ENCODE data around the gene PRKG1. TPM values are rescaled to one million over a fixed set of nuclear protein-coding genes. Genes with fewer than 3 reads are reported as not detected.

PRKG1 gene
- polyA plus RNA-seq, 1 donor (not counting 4 experiments of a cell fraction or from before 2014, with no cell fraction given), result 0.24 TPM

GRCh38 chr10:51250278-51250920 lies 176.1 kb downstream of the PRKG1 start:
- Histone ChIP-seq H3K4me1 (ENCODE audit: control insufficient read depth, extremely low read depth, insufficient read depth, low read length) (no peaks in the 10 kb centered on the region), H3K4me3 (ENCODE audit: control insufficient read depth in 2 of 3, extremely low read depth in 1 of 3, insufficient read depth in 2 of 3, low read depth in 1 of 3, low read length in 3 of 3) (no peak overlapping the region), H2AFZ (ENCODE audit: control insufficient read depth, low read length) (no peak overlapping the region), H3K27ac (ENCODE audit: control insufficient read depth, insufficient read depth, low read length) (no peak overlapping the region), H3K9me3 (ENCODE audit: control insufficient read depth, low read depth, low read length) (no peaks in the 10 kb centered on the region), H3K36me3 (ENCODE audit: control insufficient read depth in 2 of 2, extremely low read depth in 1 of 2, insufficient read depth in 2 of 2, low read length in 2 of 2) (no peaks in the 10 kb centered on the region), H3K79me2 (ENCODE audit: control insufficient read depth, insufficient read depth, low read length) (no peaks in the 10 kb centered on the region), H3K27me3 (ENCODE audit: control insufficient read depth, extremely low read depth, insufficient read depth, low read length) (no peaks in the 10 kb centered on the region), H3K4me2 (ENCODE audit: control insufficient read depth, extremely low read depth, insufficient read depth, low read depth, low read length) (no peak overlapping the region), H3K9ac (ENCODE audit: control insufficient read depth, extremely low read depth, insufficient read depth, low read length) (no peak overlapping the region), H4K20me1 (ENCODE audit: control insufficient read depth, extremely low read depth, insufficient read depth, low read length) (no peaks in the 10 kb centered on the region), H3K9me1 (ENCODE audit: control insufficient read depth, extremely low read depth, insufficient read depth, low read length) (no peaks in the 10 kb centered on the region)
- TF ChIP-seq EZH2 (IDR thresholded peaks at IDR 0.05; ENCODE audit: low read length), result no peak
- TF ChIP-seq CTCF (optimal IDR thresholded peaks at IDR 0.05 in 1 of 3, IDR thresholded peaks at IDR 0.05 in 1 of 3, conservative IDR thresholded peaks at IDR 0.05 in 1 of 3; ENCODE audit: extremely low read depth in 1 of 3, insufficient read depth in 2 of 3, low read length in 3 of 3), result no peak
- dilution Hi-C loops (cut with MboI; ENCODE audit: extremely low pct_ligation_motif_present, low sequenced_read_pairs), result no loop called here
- DNase-seq (ENCODE audit: low read depth, low spot score) (no peak), FAIRE-seq (no peak)

- FAIRE-seq (no peak), DNase-seq (ENCODE audit: low read depth, low spot score) (no peak)
Measured at GRCh38 chr10:51251110-51251509, 176.8 kb downstream of the PRKG1 start.

More at GRCh38 chr10:51251110-51251509, 176.8 kb downstream of the PRKG1 start:
- Histone ChIP-seq H3K79me2 (ENCODE audit: control insufficient read depth, insufficient read depth, low read length) (no peaks in the 10 kb centered on the region), H3K9me1 (ENCODE audit: control insufficient read depth, extremely low read depth, insufficient read depth, low read length) (no peaks in the 10 kb centered on the region), H4K20me1 (ENCODE audit: control insufficient read depth, extremely low read depth, insufficient read depth, low read length) (no peaks in the 10 kb centered on the region), H2AFZ (ENCODE audit: control insufficient read depth, low read length) (no peak overlapping the region), H3K36me3 (ENCODE audit: control insufficient read depth in 2 of 2, extremely low read depth in 1 of 2, insufficient read depth in 2 of 2, low read length in 2 of 2) (no peaks in the 10 kb centered on the region), H3K9me3 (ENCODE audit: control insufficient read depth, low read depth, low read length) (no peaks in the 10 kb centered on the region), H3K4me3 (ENCODE audit: control insufficient read depth in 2 of 3, extremely low read depth in 1 of 3, insufficient read depth in 2 of 3, low read depth in 1 of 3, low read length in 3 of 3) (no peak overlapping the region), H3K27me3 (ENCODE audit: control insufficient read depth, extremely low read depth, insufficient read depth, low read length) (no peaks in the 10 kb centered on the region), H3K4me2 (ENCODE audit: control insufficient read depth, extremely low read depth, insufficient read depth, low read depth, low read length) (no peak overlapping the region), H3K9ac (ENCODE audit: control insufficient read depth, extremely low read depth, insufficient read depth, low read length) (no peak overlapping the region), H3K27ac (ENCODE audit: control insufficient read depth, insufficient read depth, low read length) (no peak overlapping the region), H3K4me1 (ENCODE audit: control insufficient read depth, extremely low read depth, insufficient read depth, low read length) (no peaks in the 10 kb centered on the region)
- dilution Hi-C loops (cut with MboI; ENCODE audit: extremely low pct_ligation_motif_present, low sequenced_read_pairs), result no loop called here
- TF ChIP-seq CTCF (optimal IDR thresholded peaks at IDR 0.05 in 1 of 3, IDR thresholded peaks at IDR 0.05 in 1 of 3, conservative IDR thresholded peaks at IDR 0.05 in 1 of 3; ENCODE audit: extremely low read depth in 1 of 3, insufficient read depth in 2 of 3, low read length in 3 of 3) (no peak), EZH2 (IDR thresholded peaks at IDR 0.05; ENCODE audit: low read length) (no peak)

All from keratinocyte (primary cell).